Esophagus squamous epithelium (tissue), 4 donors: ENCODE results near the gene DIPK1B.

ENCODE experiments used
- CTCF ChIP-seq, 6 experiments: fragments of 450-650 bp in 4 of 6; fragments of 200-600 bp in 2 of 6; sonication (generic) in 2 of 6; IDR thresholded peaks; one replicate each; pipeline ENCODE4 v1.5.1; 2016 to 2019; ENCODE audit warnings: antibody characterized with exemption in 6 of 6, mild to moderate bottlenecking in 4 of 6, moderate library complexity in 4 of 6
- POLR2A ChIP-seq, 4 donors: fragments of 450-650 bp; IDR thresholded peaks; one replicate each; pipeline ENCODE4 v1.6.1; 2017; ENCODE audit warnings: antibody characterized with exemption in 4 of 4, mild to moderate bottlenecking in 4 of 4, moderate library complexity in 3 of 4

DNA sequence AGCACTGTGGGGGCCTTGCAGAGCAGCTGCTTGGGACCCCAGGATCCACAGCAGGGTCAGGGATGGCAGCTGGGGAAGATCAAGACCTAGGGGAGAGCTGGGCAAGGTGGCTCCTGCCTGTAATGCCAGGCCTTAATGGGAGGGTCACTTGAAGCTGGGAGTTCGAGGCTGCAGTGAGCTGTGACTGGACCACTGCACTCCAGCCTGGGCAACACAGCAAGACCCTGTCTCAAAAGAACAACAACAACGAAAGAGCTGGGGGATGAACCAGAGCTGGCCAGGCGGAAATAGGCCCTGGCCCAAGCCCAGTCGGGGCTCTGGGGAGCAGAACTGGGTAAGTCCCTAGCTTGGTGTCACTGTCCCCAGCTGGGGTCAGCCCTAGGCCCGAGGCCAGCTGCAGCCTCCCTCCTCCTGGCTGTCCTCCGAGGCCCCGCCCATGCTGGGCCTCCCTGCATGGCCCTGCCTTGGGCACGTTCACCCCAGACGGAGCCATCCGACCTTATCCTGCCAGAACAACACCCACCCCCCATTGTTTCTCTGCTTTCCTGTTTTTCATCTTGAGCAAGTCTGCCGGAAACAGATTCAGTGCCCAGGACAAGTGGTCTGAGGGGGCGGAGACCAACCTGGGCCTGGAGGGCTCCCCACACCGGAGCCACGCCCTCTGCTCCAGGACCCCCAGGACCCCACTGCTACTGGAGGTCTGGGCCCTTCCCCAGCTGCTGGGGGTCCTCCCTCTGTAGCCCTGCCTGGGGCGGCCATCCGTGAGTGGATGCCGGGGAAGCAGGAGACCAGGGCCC, 1.9 kb downstream of the DIPK1B start:
- no peak for TF ChIP-seq CTCF (IDR thresholded peaks at IDR 0.05)
- TF ChIP-seq POLR2A (IDR thresholded peaks at IDR 0.05): no peak
